ENCODE data around the gene DOCK9.
A peak's percentile ranks its signal among the peaks of the same experiment; 100 is the strongest.

Gene DOCK9

DNA sequence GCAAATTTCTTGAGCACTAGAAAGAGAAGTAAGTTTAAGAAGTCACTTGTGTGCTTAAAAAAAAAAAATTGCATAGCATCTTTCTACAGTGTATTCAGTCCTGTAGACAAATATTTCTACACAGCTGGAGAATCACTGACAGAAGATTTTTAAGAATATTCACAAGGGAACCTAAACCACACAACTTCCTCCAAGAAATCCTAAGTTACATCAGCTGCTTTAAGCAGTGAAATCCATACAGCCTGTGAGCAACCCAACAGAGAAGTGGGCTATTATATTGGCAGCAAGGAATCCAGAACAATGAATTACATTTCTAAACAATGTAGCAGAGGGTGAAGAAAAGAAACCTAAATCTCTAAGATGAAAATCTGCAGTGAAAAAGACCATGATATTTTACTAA lies 1.5 kb downstream of the DOCK9 start:
- no peak for DNase-seq (ENCODE audit: insufficient read length, low spot score)
- no peak for FAIRE-seq

- FAIRE-seq (no peak), DNase-seq (ENCODE audit: insufficient read length, low spot score) (no peak)
Measured at GRCh38 chr13:98975822-98976261, 2.0 kb downstream of the DOCK9 start.

DNA sequence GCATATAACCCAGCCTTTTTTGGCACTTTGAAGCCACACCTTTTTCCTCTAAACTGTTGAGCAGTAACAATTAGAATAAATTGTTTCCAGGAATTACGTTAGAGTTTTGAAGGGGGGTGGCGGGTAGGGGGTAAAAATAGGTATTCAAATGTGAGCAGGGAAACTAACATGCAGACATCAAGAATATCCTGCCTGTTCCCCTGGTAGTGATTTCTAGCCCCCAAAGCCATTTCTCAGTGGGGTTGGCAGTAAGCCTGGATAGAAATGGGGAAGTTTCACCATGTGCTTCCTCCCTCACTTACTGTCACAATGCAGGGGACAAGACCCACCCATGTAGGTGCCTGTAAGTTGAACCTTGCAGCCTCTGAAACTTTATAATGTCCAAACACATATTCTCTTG lies 3.8 kb downstream of the DOCK9 start:
- FAIRE-seq (no peak), DNase-seq (ENCODE audit: insufficient read length, low spot score) (no peak)

GRCh38 chr13:98972627-98973026 lies 5.2 kb downstream of the DOCK9 start:
- DNase-seq (ENCODE audit: insufficient read length, low spot score) (peak; percentile 70), FAIRE-seq (no peak)

GRCh38 chr13:98972059-98972458 lies 5.8 kb downstream of the DOCK9 start:
- no peak for FAIRE-seq
- no peak for DNase-seq (ENCODE audit: insufficient read length, low spot score)

DNA sequence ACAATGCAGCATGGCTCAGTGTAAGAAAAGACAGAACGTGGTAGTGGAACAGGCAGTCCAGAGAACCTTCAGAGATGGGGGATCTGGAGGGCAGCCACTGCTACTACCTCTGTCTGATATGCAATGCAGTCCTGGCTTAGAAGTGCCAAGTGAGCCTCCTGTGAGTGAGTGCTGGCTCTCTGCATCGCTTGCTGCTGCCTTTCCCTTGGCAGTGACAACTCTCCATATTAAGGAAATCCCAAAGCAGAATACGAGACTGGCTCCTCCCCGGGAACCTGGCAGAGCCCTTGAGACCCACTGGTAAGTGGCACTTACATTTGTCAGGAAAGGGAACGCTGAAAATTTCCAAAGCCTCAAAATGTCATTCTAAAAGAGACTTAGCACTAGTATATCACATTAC lies 7.5 kb downstream of the DOCK9 start:
- FAIRE-seq, result no peak
- DNase-seq (ENCODE audit: insufficient read length, low spot score), result no peak

GRCh38 chr13:98967491-98967890 lies 10.4 kb downstream of the DOCK9 start:
- DNase-seq (ENCODE audit: insufficient read length, low spot score), result no peak
- no peak for FAIRE-seq

- DNase-seq (ENCODE audit: insufficient read length, low spot score) (no peak), FAIRE-seq (no peak)
Measured at GRCh38 chr13:98966019-98966418, 11.8 kb downstream of the DOCK9 start.

- DNase-seq (ENCODE audit: insufficient read length, low spot score), result no peak
- FAIRE-seq, result no peak
Measured at GRCh38 chr13:98965325-98965724, 12.5 kb downstream of the DOCK9 start.

GRCh38 chr13:98963917-98964316 lies 13.9 kb downstream of the DOCK9 start:
- DNase-seq (ENCODE audit: insufficient read length, low spot score) (no peak), FAIRE-seq (no peak)

DNA sequence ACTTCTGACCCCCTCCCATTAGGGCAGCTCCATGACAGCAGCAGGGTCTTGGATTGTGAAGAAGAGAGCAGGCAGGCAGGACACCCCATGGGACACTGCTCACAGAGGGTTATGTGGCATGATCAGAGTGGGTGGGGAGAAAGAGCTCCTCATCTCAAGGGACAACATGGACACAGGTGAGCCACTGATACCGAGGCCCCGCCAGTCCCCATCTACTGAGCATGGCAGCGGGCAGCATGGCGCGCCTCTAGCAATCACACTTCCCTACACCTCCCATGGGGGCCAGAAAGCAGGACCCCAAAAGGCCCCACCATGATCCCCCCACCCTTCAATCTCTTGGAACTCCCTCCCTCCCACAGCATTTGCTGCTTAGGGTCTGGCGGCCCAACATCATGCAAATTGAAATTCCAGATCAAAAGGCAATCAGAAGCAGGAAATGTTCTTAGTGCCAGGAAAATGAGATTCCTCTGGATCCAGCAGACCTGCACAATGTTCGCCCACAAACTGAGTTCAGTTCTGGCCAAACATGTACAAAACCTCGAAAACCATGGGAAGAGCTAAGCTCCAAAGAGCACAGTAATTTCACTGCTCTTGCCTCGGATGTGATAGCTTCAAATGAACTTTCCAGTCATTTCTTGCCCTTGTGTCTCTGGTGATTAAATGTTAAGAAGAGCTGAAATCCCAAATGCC lies 14.8 kb downstream of the DOCK9 start:
- DNase-seq (ENCODE audit: insufficient read length, low spot score) (no peak), FAIRE-seq (no peak)

GRCh38 chr13:98961503-98962105 lies 16.3 kb downstream of the DOCK9 start:
- FAIRE-seq, result no peak
- no peak for DNase-seq (ENCODE audit: insufficient read length, low spot score)

GRCh38 chr13:98960606-98961502 lies 17.0 kb downstream of the DOCK9 start:
- DNase-seq (ENCODE audit: insufficient read length, low spot score), result no peak
- no peak for FAIRE-seq

GRCh38 chr13:98959786-98960605 lies 17.9 kb downstream of the DOCK9 start:
- DNase-seq (ENCODE audit: insufficient read length, low spot score) (no peak), FAIRE-seq (no peak)

DNA sequence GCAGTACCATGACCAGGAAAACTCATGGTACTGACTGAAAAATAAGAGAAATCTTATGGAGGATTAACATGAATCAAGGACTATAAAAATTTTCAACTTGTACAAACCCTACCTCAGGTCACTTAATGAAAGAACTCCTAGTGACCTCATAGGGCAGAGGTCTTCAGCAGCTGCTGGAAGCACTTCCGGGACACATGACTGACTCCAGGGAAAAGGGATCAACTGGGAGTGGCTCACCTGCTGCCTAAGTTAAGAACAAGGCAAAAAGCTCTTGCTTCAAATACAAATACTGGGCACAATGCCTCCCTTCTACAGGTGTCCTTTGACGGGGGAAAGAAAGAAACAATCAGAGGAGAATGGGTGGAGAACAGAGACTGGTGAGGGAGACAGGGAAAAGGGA lies 18.6 kb downstream of the DOCK9 start:
- DNase-seq (ENCODE audit: insufficient read length, low spot score), result no peak
- FAIRE-seq, result no peak

GRCh38 chr13:98958443-98958794 lies 19.4 kb downstream of the DOCK9 start:
- DNase-seq (ENCODE audit: insufficient read length, low spot score) (no peak), FAIRE-seq (no peak)

GRCh38 chr13:98957731-98958442 lies 20.0 kb downstream of the DOCK9 start:
- FAIRE-seq (no peak), DNase-seq (ENCODE audit: insufficient read length, low spot score) (no peak)

- FAIRE-seq, result no peak
- no peak for DNase-seq (ENCODE audit: insufficient read length, low spot score)
Measured at GRCh38 chr13:98955336-98955735, 22.5 kb downstream of the DOCK9 start.

DNA sequence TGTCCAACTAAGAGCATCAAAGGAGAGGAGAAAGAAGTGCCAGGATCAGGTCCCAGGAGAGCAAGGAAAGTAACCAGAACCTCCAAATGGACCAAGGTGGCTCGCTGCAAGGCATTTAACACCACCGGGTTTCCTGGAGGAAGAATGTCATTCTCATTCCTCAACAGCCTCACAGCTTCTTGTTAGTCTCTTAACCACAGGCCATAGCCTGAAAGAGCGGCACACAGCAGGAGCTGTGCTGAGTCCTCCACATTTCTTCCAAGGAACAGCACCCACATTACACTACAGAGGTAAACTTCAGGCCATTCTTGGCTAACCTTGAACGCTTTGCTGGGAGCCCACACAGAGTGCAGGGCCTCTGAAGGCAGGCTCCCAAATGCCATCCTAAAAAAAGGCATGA lies 23.6 kb downstream of the DOCK9 start:
- FAIRE-seq (no peak), DNase-seq (ENCODE audit: insufficient read length, low spot score) (no peak)

GRCh38 chr13:98951266-98951665 lies 26.6 kb downstream of the DOCK9 start:
- FAIRE-seq (no peak), DNase-seq (ENCODE audit: insufficient read length, low spot score) (no peak)

All from HTR-8/SVneo (cell line).